ENCODE measurements around the gene SEMA4F.

GRCh38 chr2:74693668-74694067, 39.6 kb downstream of the SEMA4F start:
- TF ChIP-seq CTCF (IDR thresholded peaks at IDR 0.05), result no peak
- no peak for TF ChIP-seq POLR2A (IDR thresholded peaks at IDR 0.05)

All from Peyer's patch (tissue), 4 donors.